K562 (cell line): ENCODE measurements around the gene GTF2H4.

Experiments
- CEBPB ChIP-seq: fragments of 450-650 bp; IDR thresholded peaks from 2 replicates; pipeline ENCODE4 v1.6.1; 2016; ENCODE audit warnings: missing genetic modification characterization, missing compliant biosample characterization
- CHD2 ChIP-seq: IDR thresholded peaks from 2 replicates; pipeline ENCODE4 v1.6.1; 2011; ENCODE audit warnings: low read depth, low read length
- EP300 ChIP-seq: IDR thresholded peaks from 2 replicates; pipeline ENCODE4 v1.6.1; 2012; ENCODE audit warnings: low read length, improper control_type of control experiment
- ERF ChIP-seq: fragments of 450-650 bp; formaldehyde crosslinking; IDR thresholded peaks from 2 replicates; pipeline ENCODE4 v1.4.0; 2020; ENCODE audit warnings: mild to moderate bottlenecking, mixed read lengths
- FIP1L1 ChIP-seq: fragments of 200-400 bp; formaldehyde crosslinking; IDR thresholded peaks from 2 replicates; pipeline ENCODE4 v1.6.1; 2018; ENCODE audit warnings: mild to moderate bottlenecking, low read depth, low read length; ENCODE audit not compliant: poor library complexity, severe bottlenecking
- GABPA ChIP-seq: fragments of 200-800 bp; sonication (Bioruptor generic); conservative IDR thresholded peaks from 2 replicates; pipeline ENCODE4 v1.6.1; 2016; ENCODE audit warnings: low read depth, missing genetic modification characterization, missing compliant biosample characterization
- YY1 ChIP-seq, 3 experiments: IDR thresholded peaks; 2 replicates each; pipeline ENCODE4 v1.6.1; 2011; ENCODE audit warnings: low read length in 2 of 3, mild to moderate bottlenecking in 2 of 3, moderate library complexity in 2 of 3, borderline replicate concordance in 1 of 3, control low read depth in 1 of 3, low read depth in 1 of 3; ENCODE audit not compliant: insufficient read depth in 3 of 3, insufficient replicate concordance in 2 of 3, control insufficient read depth in 1 of 3, insufficient read length in 1 of 3; ENCODE audit errors: extremely low read depth in 1 of 3
- ZNF696 ChIP-seq: fragments of 250-450 bp; sonication (Bioruptor Pico); conservative IDR thresholded peaks from 2 replicates; pipeline ENCODE4 v1.4.0; 2020; ENCODE audit warnings: mild to moderate bottlenecking, moderate library complexity
- TF ChIP-seq, protein P1 (sequence below), 2 experiments: fragments of 450-650 bp in 1 of 2; sonication (generic) in 1 of 2; formaldehyde crosslinking in 1 of 2; IDR thresholded peaks in 1 of 2; conservative IDR thresholded peaks in 1 of 2; 2 replicates each; pipeline versions ENCODE4 v1.6.1 to v1.8.1; 2016 to 2023; ENCODE audit warnings: mild to moderate bottlenecking in 2 of 2, moderate library complexity in 2 of 2, inconsistent platforms in 1 of 2, missing genetic modification reagents in 1 of 2
- TF ChIP-seq, protein P2 (sequence below), 3 experiments: IDR thresholded peaks in 2 of 3; conservative IDR thresholded peaks in 1 of 3; 2 replicates each; pipeline ENCODE4 v1.5.1; 2011 to 2012; ENCODE audit warnings: low read length in 3 of 3, mild to moderate bottlenecking in 3 of 3, control low read depth in 2 of 3, improper control_type of control experiment in 1 of 3, inconsistent platforms in 1 of 3, low read depth in 1 of 3, mixed read lengths in 1 of 3, moderate library complexity in 1 of 3; ENCODE audit not compliant: insufficient read depth in 2 of 3

DNA sequence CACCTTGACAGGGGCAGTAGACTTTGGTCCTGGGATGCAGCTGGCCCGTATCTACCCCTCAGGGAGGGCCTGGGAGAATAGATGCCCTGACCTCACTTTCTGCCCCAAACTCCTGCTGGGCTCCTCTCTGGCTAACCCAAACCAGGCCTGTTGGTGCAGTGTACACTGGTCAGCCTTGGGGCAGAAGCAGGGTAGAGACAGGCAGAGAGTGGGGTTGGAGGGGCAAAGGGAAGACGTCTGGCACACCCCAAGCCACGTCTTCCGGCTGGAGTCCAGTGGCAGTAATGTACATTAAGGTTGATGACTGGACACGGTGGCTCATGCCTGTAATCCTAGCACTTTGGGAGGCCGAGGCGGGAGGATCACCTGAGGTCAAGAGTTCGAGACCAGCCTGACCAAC is 14.3 kb upstream of the GTF2H4 start:
- TF ChIP-seq, protein P1, sequence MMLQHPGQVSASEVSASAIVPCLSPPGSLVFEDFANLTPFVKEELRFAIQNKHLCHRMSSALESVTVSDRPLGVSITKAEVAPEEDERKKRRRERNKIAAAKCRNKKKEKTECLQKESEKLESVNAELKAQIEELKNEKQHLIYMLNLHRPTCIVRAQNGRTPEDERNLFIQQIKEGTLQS (IDR thresholded peaks at IDR 0.05) = no peak
- TF ChIP-seq, protein P1 (CRISPR knock-in tag; conservative IDR thresholded peaks at IDR 0.05) = no peak
- TF ChIP-seq ERF (CRISPR knock-in tag) (no peak), YY1 (IDR thresholded peaks at IDR 0.05; ENCODE audit: borderline replicate concordance in 1 of 3, control insufficient read depth in 1 of 3, extremely low read depth in 1 of 3, insufficient read depth in 3 of 3, insufficient read length in 1 of 3, insufficient replicate concordance in 2 of 3, low read depth in 1 of 3, low read length in 2 of 3) (no peak), EP300 (no peak), ZNF696 (CRISPR knock-in tag) (no peak), GABPA (no peak), CEBPB (no peak), CHD2 (no peak), FIP1L1 (no peak)
- TF ChIP-seq, protein P2, sequence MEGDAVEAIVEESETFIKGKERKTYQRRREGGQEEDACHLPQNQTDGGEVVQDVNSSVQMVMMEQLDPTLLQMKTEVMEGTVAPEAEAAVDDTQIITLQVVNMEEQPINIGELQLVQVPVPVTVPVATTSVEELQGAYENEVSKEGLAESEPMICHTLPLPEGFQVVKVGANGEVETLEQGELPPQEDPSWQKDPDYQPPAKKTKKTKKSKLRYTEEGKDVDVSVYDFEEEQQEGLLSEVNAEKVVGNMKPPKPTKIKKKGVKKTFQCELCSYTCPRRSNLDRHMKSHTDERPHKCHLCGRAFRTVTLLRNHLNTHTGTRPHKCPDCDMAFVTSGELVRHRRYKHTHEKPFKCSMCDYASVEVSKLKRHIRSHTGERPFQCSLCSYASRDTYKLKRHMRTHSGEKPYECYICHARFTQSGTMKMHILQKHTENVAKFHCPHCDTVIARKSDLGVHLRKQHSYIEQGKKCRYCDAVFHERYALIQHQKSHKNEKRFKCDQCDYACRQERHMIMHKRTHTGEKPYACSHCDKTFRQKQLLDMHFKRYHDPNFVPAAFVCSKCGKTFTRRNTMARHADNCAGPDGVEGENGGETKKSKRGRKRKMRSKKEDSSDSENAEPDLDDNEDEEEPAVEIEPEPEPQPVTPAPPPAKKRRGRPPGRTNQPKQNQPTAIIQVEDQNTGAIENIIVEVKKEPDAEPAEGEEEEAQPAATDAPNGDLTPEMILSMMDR (IDR thresholded peaks at IDR 0.05 in 2 of 3, conservative IDR thresholded peaks at IDR 0.05 in 1 of 3; ENCODE audit: insufficient read depth in 2 of 3, low read depth in 1 of 3, low read length in 3 of 3) = no peak
